Measurements from ENCODE around the gene C19orf25. TPM values are rescaled to one million over a fixed set of nuclear protein-coding genes. Genes with fewer than 3 reads are reported as not detected.

Gene C19orf25
- total and polyA plus RNA-seq, 2 of the 13 experiments (the other 11 are each of a cell fraction or from before 2014, with no cell fraction given), result 14.2 to 32.4 TPM

DNA sequence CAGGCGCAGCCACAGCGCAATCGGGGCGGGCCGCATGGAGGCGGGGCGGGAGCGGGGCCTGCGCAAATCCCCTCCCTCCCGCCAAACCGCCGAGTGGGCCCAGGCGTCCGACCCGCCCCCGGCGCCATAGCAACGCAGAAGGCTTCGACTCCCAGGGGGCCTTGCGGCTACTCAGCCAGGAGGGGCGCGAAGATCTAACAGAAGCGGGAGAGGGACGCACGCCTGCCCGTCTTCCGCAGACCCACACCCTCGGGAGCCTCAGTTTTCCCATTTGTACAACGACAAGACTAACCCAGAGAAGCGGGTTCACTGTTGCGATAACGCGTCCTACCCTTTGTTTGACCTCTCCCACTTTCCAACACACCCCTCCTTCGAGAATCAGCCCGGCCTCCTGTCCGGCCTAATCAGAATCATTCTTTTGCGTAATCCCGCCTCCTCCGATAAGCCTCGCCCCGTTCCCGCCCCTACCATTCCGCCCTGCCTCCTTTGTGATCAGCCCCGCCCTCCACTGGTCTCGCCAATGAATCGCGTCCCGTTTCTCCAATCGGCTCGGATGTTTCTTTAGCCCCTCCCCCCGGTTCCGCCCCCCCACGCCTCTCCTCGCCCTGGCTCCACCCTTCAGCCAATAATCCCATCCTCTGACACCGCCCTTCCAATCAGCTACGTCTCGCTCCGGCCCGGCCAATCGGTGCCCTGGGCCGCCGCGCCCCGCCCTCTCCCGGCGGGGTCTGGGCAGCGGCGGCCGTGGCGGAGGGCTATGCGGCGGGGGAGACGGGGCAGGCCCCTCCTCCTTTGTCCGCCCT lies 11.5 kb upstream of the C19orf25 start, which contains the start of gene PCSK4 (continued):
- TF ChIP-seq ZNF770 (CRISPR knock-in tag; IDR thresholded peaks at IDR 0.05) (peak; percentile 10; the same call in 1 of the 2 replicates), POGZ (CRISPR knock-in tag; IDR thresholded peaks at IDR 0.05) (no peak), AGO1 (IDR thresholded peaks at IDR 0.05; ENCODE audit: low read depth, low read length, poor library complexity, severe bottlenecking) (no peak), HNRNPK (IDR thresholded peaks at IDR 0.05; ENCODE audit: low read depth, low read length, poor library complexity, severe bottlenecking) (peak; percentile 45), ZNF138 (CRISPR knock-in tag; IDR thresholded peaks at IDR 0.05; ENCODE audit: low read depth) (no peak), HOXD1 (CRISPR knock-in tag; IDR thresholded peaks at IDR 0.05) (peak; percentile 55; the same call in 1 of the 2 replicates), GATAD2A (CRISPR knock-in tag; IDR thresholded peaks at IDR 0.05) (0 out of 2 replicates have a peak, but pooled peaks have one; percentile 18), MXD4 (CRISPR knock-in tag; IDR thresholded peaks at IDR 0.05) (peak; percentile 59), GATAD1 (CRISPR knock-in tag; IDR thresholded peaks at IDR 0.05) (peak; percentile 37; the same call in 1 of the 2 replicates), NFYC (CRISPR knock-in tag; IDR thresholded peaks at IDR 0.05) (peak; percentile 81), ZNF431 (CRISPR knock-in tag; IDR thresholded peaks at IDR 0.05; ENCODE audit: borderline replicate concordance, low read depth) (no peak), ZNF282 (IDR thresholded peaks at IDR 0.05; ENCODE audit: partially characterized antibody) (no peak), PCBP2 (optimal IDR thresholded peaks at IDR 0.05; ENCODE audit: low read depth, low read length, poor library complexity, severe bottlenecking) (no peak), SMC3 (IDR thresholded peaks at IDR 0.05; ENCODE audit: low read length) (no peak), FOSL1 (CRISPR knock-in tag; IDR thresholded peaks at IDR 0.05; ENCODE audit: borderline replicate concordance) (no peak), ZNF768 (CRISPR knock-in tag; IDR thresholded peaks at IDR 0.05) (no peak), ZC3H4 (CRISPR knock-in tag; IDR thresholded peaks at IDR 0.05; ENCODE audit: borderline replicate concordance) (no peak)
- TF ChIP-seq, protein P1, sequence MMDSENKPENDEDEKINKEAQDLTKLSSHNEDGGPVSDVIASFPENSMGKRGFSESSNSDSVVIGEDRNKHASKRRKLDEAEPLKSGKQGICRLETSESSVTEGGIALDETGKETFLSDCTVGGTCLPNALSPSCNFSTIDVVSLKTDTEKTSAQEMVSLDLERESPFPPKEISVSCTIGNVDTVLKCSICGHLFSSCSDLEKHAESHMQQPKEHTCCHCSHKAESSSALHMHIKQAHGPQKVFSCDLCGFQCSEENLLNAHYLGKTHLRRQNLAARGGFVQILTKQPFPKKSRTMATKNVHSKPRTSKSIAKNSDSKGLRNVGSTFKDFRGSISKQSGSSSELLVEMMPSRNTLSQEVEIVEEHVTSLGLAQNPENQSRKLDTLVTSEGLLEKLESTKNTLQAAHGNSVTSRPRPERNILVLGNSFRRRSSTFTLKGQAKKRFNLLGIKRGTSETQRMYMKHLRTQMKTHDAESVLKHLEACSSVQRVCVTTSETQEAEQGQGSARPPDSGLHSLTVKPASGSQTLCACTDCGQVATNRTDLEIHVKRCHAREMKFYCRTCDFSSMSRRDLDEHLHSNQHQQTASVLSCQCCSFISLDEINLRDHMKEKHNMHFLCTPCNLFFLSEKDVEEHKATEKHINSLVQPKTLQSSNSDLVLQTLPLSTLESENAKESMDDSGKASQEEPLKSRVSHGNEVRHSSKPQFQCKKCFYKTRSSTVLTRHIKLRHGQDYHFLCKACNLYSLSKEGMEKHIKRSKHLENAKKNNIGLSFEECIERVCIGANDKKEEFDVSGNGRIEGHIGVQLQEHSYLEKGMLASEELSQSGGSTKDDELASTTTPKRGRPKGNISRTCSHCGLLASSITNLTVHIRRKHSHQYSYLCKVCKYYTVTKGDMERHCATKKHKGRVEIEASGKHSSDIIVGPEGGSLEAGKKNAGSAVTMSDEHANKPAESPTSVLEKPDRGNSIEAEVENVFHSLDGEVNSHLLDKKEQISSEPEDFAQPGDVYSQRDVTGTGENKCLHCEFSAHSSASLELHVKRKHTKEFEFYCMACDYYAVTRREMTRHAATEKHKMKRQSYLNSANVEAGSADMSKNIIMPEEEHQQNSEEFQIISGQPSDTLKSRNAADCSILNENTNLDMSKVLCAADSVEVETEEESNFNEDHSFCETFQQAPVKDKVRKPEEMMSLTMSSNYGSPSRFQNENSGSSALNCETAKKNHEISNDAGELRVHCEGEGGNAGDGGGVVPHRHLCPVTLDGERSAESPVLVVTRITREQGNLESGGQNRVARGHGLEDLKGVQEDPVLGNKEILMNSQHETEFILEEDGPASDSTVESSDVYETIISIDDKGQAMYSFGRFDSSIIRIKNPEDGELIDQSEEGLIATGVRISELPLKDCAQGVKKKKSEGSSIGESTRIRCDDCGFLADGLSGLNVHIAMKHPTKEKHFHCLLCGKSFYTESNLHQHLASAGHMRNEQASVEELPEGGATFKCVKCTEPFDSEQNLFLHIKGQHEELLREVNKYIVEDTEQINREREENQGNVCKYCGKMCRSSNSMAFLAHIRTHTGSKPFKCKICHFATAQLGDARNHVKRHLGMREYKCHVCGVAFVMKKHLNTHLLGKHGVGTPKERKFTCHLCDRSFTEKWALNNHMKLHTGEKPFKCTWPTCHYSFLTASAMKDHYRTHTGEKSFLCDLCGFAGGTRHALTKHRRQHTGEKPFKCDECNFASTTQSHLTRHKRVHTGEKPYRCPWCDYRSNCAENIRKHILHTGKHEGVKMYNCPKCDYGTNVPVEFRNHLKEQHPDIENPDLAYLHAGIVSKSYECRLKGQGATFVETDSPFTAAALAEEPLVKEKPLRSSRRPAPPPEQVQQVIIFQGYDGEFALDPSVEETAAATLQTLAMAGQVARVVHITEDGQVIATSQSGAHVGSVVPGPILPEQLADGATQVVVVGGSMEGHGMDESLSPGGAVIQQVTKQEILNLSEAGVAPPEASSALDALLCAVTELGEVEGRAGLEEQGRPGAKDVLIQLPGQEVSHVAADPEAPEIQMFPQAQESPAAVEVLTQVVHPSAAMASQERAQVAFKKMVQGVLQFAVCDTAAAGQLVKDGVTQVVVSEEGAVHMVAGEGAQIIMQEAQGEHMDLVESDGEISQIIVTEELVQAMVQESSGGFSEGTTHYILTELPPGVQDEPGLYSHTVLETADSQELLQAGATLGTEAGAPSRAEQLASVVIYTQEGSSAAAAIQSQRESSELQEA (CRISPR knock-in tag; IDR thresholded peaks at IDR 0.05; ENCODE audit: not compliant biosample characterization), result no peak
- TF ChIP-seq, protein P2, sequence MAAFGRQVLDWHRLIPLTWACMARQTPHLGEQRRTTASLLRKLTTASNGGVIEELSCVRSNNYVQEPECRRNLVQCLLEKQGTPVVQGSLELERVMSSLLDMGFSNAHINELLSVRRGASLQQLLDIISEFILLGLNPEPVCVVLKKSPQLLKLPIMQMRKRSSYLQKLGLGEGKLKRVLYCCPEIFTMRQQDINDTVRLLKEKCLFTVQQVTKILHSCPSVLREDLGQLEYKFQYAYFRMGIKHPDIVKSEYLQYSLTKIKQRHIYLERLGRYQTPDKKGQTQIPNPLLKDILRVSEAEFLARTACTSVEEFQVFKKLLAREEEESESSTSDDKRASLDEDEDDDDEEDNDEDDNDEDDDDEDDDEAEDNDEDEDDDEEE (CRISPR knock-in tag; IDR thresholded peaks at IDR 0.05), result no peak
